Mesenchymal stem cell (in vitro differentiated cells and primary cell): ENCODE measurements around the gene PYCR2.
A peak's percentile ranks its signal among the peaks of the same experiment; 100 is the strongest.

ENCODE experiments used
- DNase-seq: peaks from one replicate; pipeline ENCODE4 v3.0.0-alpha.2; 2013
- H2AFZ ChIP-seq: one replicate; pipeline ENCODE4 v1.6.1; 2013; ENCODE audit warnings: low read depth, mild to moderate bottlenecking, control low read depth, inconsistent platforms, low read length, moderate library complexity
- H2AK5ac ChIP-seq: 2 replicates; pipeline ENCODE4 v1.6.1; 2013; ENCODE audit warnings: low read length, moderate library complexity, mild to moderate bottlenecking, inconsistent platforms; ENCODE audit not compliant: severe bottlenecking
- H2BK120ac ChIP-seq: one replicate; pipeline ENCODE4 v1.6.1; 2013; ENCODE audit warnings: low read depth, mild to moderate bottlenecking, inconsistent platforms, low read length, moderate library complexity
- H2BK12ac ChIP-seq, 2 experiments: one replicate each; pipeline ENCODE4 v1.6.1; 2013; ENCODE audit warnings: inconsistent platforms in 2 of 2, low read length in 2 of 2, mild to moderate bottlenecking in 2 of 2, moderate library complexity in 2 of 2, control low read depth in 1 of 2
- H2BK15ac ChIP-seq: one replicate; pipeline ENCODE4 v1.6.1; 2013; ENCODE audit warnings: mild to moderate bottlenecking, low read depth, inconsistent platforms; ENCODE audit not compliant: poor library complexity, severe bottlenecking
- H2BK5ac ChIP-seq: 2 replicates; pipeline ENCODE4 v1.6.1; 2013; ENCODE audit warnings: low read depth, mild to moderate bottlenecking, low read length, control low read depth, inconsistent platforms; ENCODE audit not compliant: poor library complexity, severe bottlenecking
- H3K14ac ChIP-seq, 2 experiments: one replicate each; pipeline ENCODE4 v1.6.1; 2013; ENCODE audit warnings: inconsistent platforms in 2 of 2, low read length in 2 of 2, control low read depth in 1 of 2, mild to moderate bottlenecking in 1 of 2, moderate library complexity in 1 of 2
- H3K18ac ChIP-seq, 2 experiments: one replicate each; pipeline ENCODE4 v1.6.1; 2013; ENCODE audit warnings: inconsistent platforms in 2 of 2, low read length in 2 of 2, control low read depth in 1 of 2, low read depth in 1 of 2, mild to moderate bottlenecking in 1 of 2
- H3K23ac ChIP-seq, 2 experiments: one replicate each; pipeline ENCODE4 v1.6.1; 2013; ENCODE audit warnings: inconsistent platforms in 2 of 2, low read length in 2 of 2, mild to moderate bottlenecking in 2 of 2, moderate library complexity in 2 of 2, control low read depth in 1 of 2
- H3K27ac ChIP-seq: 2 replicates; pipeline ENCODE4 v1.5.1; 2013; ENCODE audit warnings: mild to moderate bottlenecking, moderate library complexity, low read length, control low read depth, inconsistent platforms; ENCODE audit not compliant: poor library complexity, severe bottlenecking
- H3K27me3 ChIP-seq, 2 experiments: 2 replicates each; pipeline versions ENCODE4 v1.6.1 to v1.7.0; 2013; ENCODE audit warnings: low read length in 2 of 2, mild to moderate bottlenecking in 2 of 2, moderate library complexity in 2 of 2, control low read depth in 1 of 2, inconsistent platforms in 1 of 2; ENCODE audit not compliant: control insufficient read depth in 1 of 2, insufficient read depth in 1 of 2
- H3K36me3 ChIP-seq, 2 experiments: 2 replicates each; pipeline versions ENCODE4 v1.6.1 to v1.7.0; 2013; ENCODE audit warnings: low read length in 2 of 2, control low read depth in 1 of 2, inconsistent platforms in 1 of 2, low read depth in 1 of 2, mild to moderate bottlenecking in 1 of 2; ENCODE audit not compliant: insufficient read depth in 2 of 2, control insufficient read depth in 1 of 2
- H3K4ac ChIP-seq, 2 experiments: one replicate each; pipeline ENCODE4 v1.6.1; 2013; ENCODE audit warnings: inconsistent platforms in 2 of 2, low read length in 2 of 2, mild to moderate bottlenecking in 2 of 2, moderate library complexity in 2 of 2, control low read depth in 1 of 2, low read depth in 1 of 2
- H3K4me1 ChIP-seq: 2 replicates; pipeline ENCODE4 v1.6.1; 2013; ENCODE audit warnings: low read depth, low read length, control low read depth; ENCODE audit not compliant: control insufficient read depth, insufficient read depth
- H3K4me2 ChIP-seq: 2 replicates; pipeline ENCODE4 v1.6.1; 2013; ENCODE audit warnings: low read length, mild to moderate bottlenecking, inconsistent platforms; ENCODE audit not compliant: poor library complexity, severe bottlenecking
- H3K4me3 ChIP-seq, 2 experiments: 2 replicates each; pipeline versions ENCODE4 v1.5.1 to v1.7.0; 2013; ENCODE audit warnings: low read length in 2 of 2, mild to moderate bottlenecking in 2 of 2, control low read depth in 1 of 2, low read depth in 1 of 2; ENCODE audit not compliant: insufficient read depth in 1 of 2
- H3K79me1 ChIP-seq: replicated peaks from 2 replicates; pipeline ENCODE4 v1.6.1; 2013; ENCODE audit warnings: mild to moderate bottlenecking, control low read depth, low read length, inconsistent platforms; ENCODE audit not compliant: poor library complexity, severe bottlenecking
- H3K9ac ChIP-seq: 2 replicates; pipeline ENCODE4 v1.7.0; 2013; ENCODE audit warnings: mild to moderate bottlenecking, low read length, moderate library complexity
- H3K9me3 ChIP-seq: 2 replicates; pipeline ENCODE4 v1.7.0; 2013; ENCODE audit warnings: mild to moderate bottlenecking, low read length; ENCODE audit not compliant: control insufficient read depth
- H4K8ac ChIP-seq: one replicate; pipeline ENCODE4 v1.6.1; 2013; ENCODE audit warnings: inconsistent platforms, mild to moderate bottlenecking, low read length, moderate library complexity
- H4K91ac ChIP-seq: one replicate; pipeline ENCODE4 v1.6.1; 2013; ENCODE audit warnings: mild to moderate bottlenecking, low read length, inconsistent platforms
- WGBS: methylation state at CpG from one replicate; pipeline ENCODE4 v1.1.7; 2013; ENCODE audit warnings: mixed read lengths; 5-methylcytosine and 5-hydroxymethylcytosine counted together

The PYCR2 gene

GRCh38 chr1:225943582-225943981, 19.5 kb upstream of the PYCR2 start:
- Histone ChIP-seq H2BK120ac (no peak overlapping the region), H3K27ac (no peak overlapping the region), H2BK15ac (no peak overlapping the region), H3K79me1 (no peaks in the 10 kb centered on the region), H4K8ac (peak overlapping the region; percentile 17), H3K14ac (no peak overlapping the region), H3K4ac (no peak overlapping the region), H3K4me2 (no peak overlapping the region), H4K91ac (no peak overlapping the region), H3K4me3 (no peak overlapping the region), H2BK5ac (no peak overlapping the region), H3K23ac (no peak overlapping the region), H3K4me1 (peaks cover 2% of the 10 kb centered on the region), H3K27me3 (peaks cover 18 to 45% of the 10 kb centered on the region in 2 experiments), H3K18ac (no peak overlapping the region), H3K9me3 (no peaks in the 10 kb centered on the region), H2AK5ac (no peak overlapping the region), H3K36me3 (no peaks in the 10 kb centered on the region), H2AFZ (no peak overlapping the region), H2BK12ac (no peak overlapping the region), H3K9ac (no peak overlapping the region)
- no peak for DNase-seq
- 76% methylated on average over 4 of the region's 4 CpGs for WGBS

- Histone ChIP-seq H3K27me3 (peaks cover 10 to 35% of the 10 kb centered on the region in 2 experiments), H3K9ac (no peak overlapping the region), H4K91ac (no peak overlapping the region), H3K79me1 (no peaks in the 10 kb centered on the region), H3K18ac (no peak overlapping the region), H3K27ac (no peak overlapping the region), H3K4me2 (no peak overlapping the region), H2BK12ac (no peak overlapping the region), H2BK15ac (no peak overlapping the region), H4K8ac (no peak overlapping the region), H2AK5ac (no peak overlapping the region), H3K36me3 (no peaks in the 10 kb centered on the region), H3K4ac (no peak overlapping the region), H3K23ac (no peak overlapping the region), H3K9me3 (no peaks in the 10 kb centered on the region), H3K14ac (no peak overlapping the region), H3K4me3 (no peak overlapping the region), H2BK120ac (no peak overlapping the region), H2AFZ (no peak overlapping the region), H2BK5ac (no peak overlapping the region), H3K4me1 (peaks cover 2% of the 10 kb centered on the region)
- no peak for DNase-seq
- WGBS, result 65% methylated on average over 7 of the region's 7 CpGs
These were observed 18.5 kb upstream of the PYCR2 start for GRCh38 chr1:225942574-225942973.

GRCh38 chr1:225941942-225942222, 17.8 kb upstream of the PYCR2 start:
- no peak overlapping the region for H3K4ac ChIP-seq
- WGBS, result 67% methylated on average over 1 of the region's 1 CpG

GRCh38 chr1:225941187-225941941, 17.3 kb upstream of the PYCR2 start, which contains the start of gene LEFTY2:
TSS of gene LEFTY2 (minus strand) at chr1:225941220. CDS start at chr1:225941140, 80 bp downstream.
- no peak within 1 kb of the TSS for H2AK5ac ChIP-seq
- H3K18ac ChIP-seq, result no peak within 1 kb of the TSS
- no peak within 1 kb of the TSS for H3K4me2 ChIP-seq
- H3K4ac ChIP-seq, result no peak within 1 kb of the TSS
- no peak within 1 kb of the TSS for H2BK12ac ChIP-seq
- H2BK120ac ChIP-seq, result no peak within 1 kb of the TSS
- no peak within 1 kb of the TSS for H2BK5ac ChIP-seq
- H3K9ac ChIP-seq, result no peak within 1 kb of the TSS
- H3K27ac ChIP-seq, result no peak within 1 kb of the TSS
- H3K9me3 ChIP-seq, result no peaks in the 10 kb centered on the region
- H3K4me3 ChIP-seq, result no peak within 1 kb of the TSS
- WGBS, result 70% methylated on average over 6 of the region's 6 CpGs
- no peak within 1 kb of the TSS for H2BK15ac ChIP-seq
- no peaks in the 10 kb centered on the region for H3K79me1 ChIP-seq
- peak within 1 kb of the TSS in 1 of 2 experiments; percentile 9 for H3K23ac ChIP-seq
- H3K14ac ChIP-seq, result no peak within 1 kb of the TSS
- no peak within 1 kb of the TSS for H2AFZ ChIP-seq
- no peaks in the 10 kb centered on the region for H3K36me3 ChIP-seq
- DNase-seq, result no peak
- peaks cover 2% of the 10 kb centered on the region for H3K4me1 ChIP-seq
- H4K8ac ChIP-seq, result peak within 1 kb of the TSS; percentile 67
- peaks cover 4 to 27% of the 10 kb centered on the region in 2 experiments for H3K27me3 ChIP-seq
- H4K91ac ChIP-seq, result no peak within 1 kb of the TSS

More at GRCh38 chr1:225941942-225942222, 17.8 kb upstream of the PYCR2 start:
- Histone ChIP-seq H3K27ac (no peak overlapping the region), H2BK5ac (no peak overlapping the region), H3K4me1 (peaks cover 2% of the 10 kb centered on the region), H3K4me3 (no peak overlapping the region), H3K36me3 (no peaks in the 10 kb centered on the region), H3K9me3 (no peaks in the 10 kb centered on the region), H3K18ac (no peak overlapping the region), H4K8ac (no peak overlapping the region), H3K4me2 (no peak overlapping the region), H3K14ac (no peak overlapping the region), H2BK12ac (no peak overlapping the region), H2BK120ac (no peak overlapping the region), H2AK5ac (no peak overlapping the region), H3K27me3 (peaks cover 7 to 30% of the 10 kb centered on the region in 2 experiments), H2BK15ac (no peak overlapping the region), H3K9ac (no peak overlapping the region), H3K23ac (no peak overlapping the region), H4K91ac (no peak overlapping the region), H2AFZ (no peak overlapping the region), H3K79me1 (no peaks in the 10 kb centered on the region)
- DNase-seq, result no peak
